Fibroblast of skin of back (primary cell): ENCODE measurements around the gene BDH2. TPM values are rescaled to one million over a fixed set of nuclear protein-coding genes. Genes with fewer than 3 reads are reported as not detected.
A peak's percentile ranks its signal among the peaks of the same experiment; 100 is the strongest.

Experiments
- DNase-seq: peaks from one replicate; pipeline ENCODE4 v3.0.0-alpha.2; 2013
- polyA plus RNA-seq, 2 experiments: library from polyadenylated mRNA; unstranded; fragments of 120-200 nt; gene quantifications; one replicate each; pipeline ENCODE4 v1.2.1, GENCODE V29; 2013; ENCODE audit not compliant: insufficient read length in 2 of 2

Gene BDH2
- 13.8 TPM for polyA plus RNA-seq (2013, experiment 1 of 2; ENCODE audit: insufficient read length)
- polyA plus RNA-seq (2013, experiment 2 of 2; ENCODE audit: insufficient read length): 15.3 TPM

DNA sequence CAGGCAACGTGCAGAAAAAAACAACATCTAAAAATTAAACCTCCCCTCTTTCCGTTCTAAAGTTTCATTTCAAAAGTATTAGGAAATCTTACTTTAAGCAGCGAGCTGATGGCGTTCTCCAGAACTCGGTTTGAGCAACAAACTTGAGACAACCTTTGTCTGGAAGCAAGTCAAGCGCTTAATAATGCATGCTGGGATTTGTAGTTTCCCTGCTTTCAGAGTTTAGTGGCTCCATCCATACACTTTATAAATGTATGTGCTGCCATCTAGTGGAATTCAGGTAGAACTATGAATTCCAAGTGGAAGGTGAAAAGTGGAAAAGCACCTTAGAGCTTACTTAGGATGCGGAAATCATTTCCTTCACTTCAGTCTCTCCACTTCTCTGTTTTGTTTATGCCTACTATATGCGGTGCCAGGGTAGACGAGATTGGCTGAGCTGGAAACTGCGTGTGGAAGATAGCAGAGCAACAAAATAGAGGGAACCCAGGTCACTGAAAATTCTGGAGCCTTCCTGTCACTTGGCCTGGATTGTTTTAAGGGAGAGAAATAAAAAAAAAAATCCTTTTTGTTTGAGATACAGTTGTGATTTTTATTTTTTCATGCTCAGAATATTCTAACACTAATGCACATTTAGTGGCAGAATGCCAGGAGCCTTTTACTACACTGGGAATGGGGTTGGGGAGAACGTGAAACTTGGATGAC, at the start of gene BDH2:
TSS of gene BDH2 (minus strand) at position 144 of the 702 bp plus-strand sequence. CDS start 3,580 bp downstream, outside the sequence.
- peak; percentile 91 for DNase-seq

DNA sequence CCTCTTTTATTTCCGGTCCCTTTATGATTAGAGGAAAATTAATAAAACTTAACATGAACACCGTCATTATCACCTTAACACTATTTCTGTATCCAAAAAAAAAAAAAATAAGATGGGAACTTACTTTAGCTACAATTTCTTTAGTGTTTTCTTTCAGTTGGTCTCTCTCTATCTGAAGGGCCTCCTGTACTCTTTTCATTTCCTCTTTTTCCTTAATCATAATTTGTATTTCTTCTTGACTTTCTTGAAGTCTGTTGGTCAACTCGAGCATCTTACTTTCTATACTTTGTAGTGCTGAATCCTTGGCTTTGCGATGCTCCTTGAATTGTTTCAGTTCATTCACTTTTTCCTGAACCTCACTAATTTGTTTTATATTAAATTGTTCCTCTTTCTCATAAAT, 45.3 kb upstream of the BDH2 start:
- DNase-seq: no peak

DNA sequence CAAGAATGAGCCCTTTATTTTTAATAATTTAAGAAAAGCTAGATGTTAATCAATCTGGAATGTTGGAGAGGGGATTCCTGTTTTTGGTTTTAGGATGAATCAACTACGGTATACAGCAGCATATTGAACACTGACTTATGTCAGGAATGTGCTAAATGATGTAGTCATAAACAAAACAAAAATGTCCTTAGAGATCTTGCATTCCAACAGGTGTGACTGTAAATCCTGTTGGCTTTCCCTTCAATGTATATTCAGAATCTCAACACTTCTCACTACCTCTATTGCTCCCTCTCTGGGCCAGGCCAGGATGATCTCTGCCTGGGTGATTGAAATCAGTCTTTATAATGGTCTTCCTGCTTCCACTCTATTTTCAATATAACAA, 37.8 kb upstream of the BDH2 start:
- DNase-seq: peak; percentile 52

DNA sequence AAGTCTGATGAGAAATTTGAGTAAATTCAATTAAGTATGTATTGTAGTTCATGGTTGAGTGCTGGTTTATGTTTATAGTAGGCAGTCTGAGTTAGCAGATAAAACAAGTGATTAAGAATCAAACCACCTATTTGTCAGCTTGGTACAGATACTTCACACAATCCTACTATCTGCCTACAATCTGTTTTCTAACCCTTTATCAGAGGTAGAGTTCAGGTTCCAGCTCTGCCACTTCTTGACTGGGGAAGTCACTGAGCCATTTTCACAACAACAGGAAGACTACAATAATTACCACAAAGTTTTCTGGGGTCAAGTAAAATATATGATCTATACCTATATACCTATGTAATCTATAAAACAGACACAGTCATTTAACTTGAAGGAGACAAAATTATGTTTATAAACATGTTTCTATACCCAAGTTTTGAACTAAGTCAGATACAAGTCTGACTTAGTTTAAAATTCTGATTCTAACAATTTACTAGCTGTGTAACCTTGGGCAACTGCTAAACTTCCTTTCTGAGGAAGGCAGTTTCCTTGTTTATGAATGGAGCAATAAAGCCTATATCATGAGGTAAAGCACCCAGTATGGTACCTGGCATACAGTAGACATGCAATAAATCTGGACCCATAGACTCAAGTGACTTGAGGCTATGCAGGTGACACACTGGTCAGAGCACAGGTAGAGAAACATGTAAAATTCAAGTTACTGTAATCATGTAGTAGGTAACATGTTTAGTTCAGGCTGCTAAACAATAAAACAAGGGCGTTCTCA, 37.2 kb upstream of the BDH2 start:
- no peak for DNase-seq

DNA sequence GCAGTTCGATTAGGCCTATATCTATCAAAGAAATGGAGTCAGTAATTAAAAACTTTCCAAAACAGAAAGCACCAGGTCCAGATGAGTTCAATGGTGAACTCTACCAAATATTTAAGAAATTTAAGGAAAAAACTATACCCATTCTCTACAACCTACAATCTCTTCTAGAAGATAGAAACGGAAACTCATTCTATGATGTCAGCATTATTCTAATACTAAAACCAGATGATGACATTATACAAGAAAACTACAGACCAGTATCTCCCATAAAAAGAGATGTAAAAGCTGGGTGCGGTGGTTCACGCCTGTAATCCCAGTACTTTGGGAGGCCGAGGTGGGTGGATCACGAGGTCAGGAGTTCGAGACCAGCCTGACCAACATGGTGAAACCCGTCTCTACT, 29.5 kb upstream of the BDH2 start:
- DNase-seq: no peak

DNA sequence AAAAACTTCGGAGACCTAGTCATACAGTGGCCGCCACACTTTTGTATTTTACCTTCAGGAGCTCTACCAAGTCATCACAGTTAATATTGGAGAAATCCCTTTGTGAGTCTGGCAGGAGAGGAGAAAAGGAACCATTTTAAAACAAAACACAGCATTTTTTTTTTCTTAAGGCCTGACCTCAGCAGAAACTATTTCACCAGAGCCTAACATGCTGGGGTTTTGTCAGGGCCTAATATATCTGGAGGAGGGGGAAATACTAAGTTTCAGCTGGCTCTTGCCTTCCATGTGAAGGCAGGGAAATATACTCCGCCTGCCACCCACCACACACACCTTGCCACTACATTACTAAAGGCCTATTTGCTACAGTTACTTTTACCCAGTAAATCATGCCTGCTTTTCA, 26.5 kb upstream of the BDH2 start:
- DNase-seq: no peak

DNA sequence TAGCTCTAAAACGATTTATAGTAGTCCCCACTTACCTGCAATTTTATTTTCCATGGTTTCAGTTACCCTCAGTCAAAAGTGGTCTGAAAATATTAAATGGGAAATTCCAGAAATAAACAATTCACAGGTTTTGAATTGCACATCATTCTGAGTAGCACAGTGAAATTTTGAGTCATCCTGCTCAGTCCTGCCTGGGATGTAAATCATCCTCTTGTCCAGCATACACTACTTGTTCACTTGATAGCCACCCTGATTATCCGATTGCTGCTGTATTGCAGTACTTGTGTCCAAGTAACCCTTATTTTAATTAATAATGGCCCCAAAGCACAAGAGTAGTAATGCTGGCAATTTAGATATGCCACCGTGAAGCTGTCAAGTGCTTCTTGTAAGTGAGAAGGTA, 23.5 kb upstream of the BDH2 start:
- no peak for DNase-seq

DNA sequence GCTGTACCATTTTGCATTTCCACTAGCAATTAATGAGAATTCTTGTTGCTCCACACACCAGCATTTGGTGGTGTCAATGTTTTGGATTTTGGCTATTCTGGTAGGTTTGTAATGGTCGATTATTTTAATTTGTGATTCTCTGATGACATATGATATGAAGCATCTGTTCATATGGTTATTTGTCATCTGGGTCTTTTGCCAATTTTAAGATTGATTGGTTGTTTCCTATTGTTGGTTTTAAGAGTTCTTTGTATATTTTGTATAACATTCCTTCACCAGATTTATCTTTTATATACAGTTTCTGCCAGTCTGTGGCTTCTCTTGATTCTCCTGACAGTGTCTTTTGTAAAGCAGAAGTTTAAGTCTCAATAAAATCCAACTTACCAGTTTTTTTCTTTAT, 18.5 kb upstream of the BDH2 start:
- DNase-seq: no peak

DNA sequence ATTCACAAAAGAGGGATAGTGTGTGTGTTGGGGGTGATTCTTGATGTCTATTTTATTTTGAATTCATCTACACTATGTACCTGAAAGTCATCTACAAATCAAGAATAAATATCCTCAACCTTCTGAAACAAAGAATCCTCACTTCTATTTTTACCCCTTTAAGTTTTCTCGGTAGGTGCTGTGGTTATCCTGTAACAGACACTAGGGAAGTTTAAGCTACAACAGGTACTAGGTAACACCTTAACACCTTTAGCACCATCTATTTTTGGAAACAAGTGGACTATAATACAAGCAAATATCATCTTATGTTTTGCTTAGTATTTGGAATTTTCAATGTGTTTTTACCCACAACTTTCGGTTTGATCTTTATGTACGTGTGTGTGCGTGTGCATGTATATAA, 12.0 kb upstream of the BDH2 start:
- DNase-seq: no peak

DNA sequence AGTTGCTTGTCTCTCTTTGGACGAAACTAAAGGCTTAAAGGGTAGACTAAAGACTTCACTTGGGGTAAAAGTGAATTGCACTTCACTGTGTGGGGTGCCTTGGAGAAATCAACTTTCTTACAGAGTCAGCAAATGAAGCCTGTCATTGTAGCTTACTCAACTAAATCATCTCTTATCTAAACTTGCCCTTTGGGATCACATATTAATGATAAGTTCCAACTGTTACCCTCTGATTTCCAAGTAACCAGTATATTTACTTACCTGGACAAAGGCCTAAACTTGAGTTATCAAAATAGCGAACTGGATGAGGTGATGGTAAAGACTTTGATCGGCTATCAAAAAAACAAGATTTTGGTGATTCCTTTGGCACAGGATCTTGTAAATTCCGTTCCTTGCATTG, 8.9 kb upstream of the BDH2 start:
- no peak for DNase-seq

DNA sequence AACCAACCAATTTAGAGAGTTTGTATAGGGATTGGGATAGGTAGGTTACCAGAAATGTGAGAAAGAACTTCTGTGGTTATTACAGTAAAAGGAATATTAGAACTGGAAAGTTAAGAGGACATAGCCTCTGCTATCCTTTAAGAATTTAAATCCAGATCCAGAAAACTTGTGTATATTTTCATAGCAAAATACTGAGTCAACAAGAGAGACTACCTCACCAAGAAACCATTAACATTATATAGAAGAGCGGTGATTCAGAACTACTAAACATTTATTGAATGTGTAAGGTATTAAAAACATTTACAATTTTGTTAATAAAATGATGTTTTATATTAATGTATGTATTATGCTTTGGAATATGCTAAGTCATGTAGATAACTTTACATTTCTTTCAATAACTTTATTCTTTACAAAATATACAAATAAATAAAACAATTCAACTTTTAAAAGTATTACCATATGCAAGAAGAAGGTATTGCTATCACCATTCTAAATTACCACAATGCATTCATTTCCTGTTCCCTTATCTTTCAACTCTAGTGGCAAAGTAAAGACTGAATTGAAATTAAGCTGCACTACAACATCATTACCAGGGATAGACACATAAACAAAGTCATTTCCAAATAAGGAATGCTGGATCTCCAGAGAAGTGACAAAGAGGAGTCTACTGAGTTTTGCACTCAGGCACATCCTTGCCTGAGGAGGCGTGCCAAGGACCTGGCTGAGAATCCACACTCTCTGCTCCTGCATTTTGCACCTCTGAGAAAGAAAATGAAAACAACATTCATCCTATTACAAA, 6.1 kb upstream of the BDH2 start:
- DNase-seq: peak; percentile 34

DNA sequence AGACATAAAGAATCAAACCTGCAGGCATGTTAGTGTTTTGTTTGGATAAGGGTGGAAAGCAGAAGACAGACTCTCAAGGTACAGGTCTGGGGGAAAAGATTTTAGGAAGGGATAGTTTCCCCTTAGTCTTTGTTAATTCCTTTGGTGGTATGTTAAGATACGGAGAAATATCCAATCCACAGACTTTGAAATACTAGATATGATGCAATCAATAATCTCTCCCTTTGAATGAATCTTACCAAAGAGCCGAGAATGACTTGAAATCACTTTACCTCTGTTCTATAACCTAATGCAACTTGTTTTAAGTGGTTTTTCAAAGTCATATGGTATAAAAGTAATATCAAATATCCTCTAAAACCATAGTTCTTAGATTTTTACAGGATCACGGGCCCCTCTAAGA, 5.3 kb upstream of the BDH2 start:
- DNase-seq: no peak

DNA sequence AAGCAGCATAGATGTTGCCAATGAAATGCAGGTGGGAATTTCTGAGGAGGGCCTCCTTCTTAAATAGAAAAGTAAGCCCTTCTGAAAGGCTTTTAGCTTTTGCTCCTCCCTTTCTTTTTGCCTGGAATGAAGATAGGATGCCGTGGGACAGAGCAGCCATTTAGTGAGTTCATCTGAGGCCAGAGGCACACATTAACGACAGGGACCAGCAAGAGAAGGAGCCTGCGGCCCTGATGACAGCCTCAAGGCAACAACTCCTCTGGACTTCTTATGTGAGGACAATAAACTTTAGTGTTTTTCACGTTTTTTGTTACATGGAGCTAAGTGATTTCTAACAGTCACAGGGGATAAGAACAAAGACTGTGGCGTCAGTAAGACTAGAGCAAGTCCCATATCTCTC, 1.1 kb upstream of the BDH2 start:
- DNase-seq: no peak

DNA sequence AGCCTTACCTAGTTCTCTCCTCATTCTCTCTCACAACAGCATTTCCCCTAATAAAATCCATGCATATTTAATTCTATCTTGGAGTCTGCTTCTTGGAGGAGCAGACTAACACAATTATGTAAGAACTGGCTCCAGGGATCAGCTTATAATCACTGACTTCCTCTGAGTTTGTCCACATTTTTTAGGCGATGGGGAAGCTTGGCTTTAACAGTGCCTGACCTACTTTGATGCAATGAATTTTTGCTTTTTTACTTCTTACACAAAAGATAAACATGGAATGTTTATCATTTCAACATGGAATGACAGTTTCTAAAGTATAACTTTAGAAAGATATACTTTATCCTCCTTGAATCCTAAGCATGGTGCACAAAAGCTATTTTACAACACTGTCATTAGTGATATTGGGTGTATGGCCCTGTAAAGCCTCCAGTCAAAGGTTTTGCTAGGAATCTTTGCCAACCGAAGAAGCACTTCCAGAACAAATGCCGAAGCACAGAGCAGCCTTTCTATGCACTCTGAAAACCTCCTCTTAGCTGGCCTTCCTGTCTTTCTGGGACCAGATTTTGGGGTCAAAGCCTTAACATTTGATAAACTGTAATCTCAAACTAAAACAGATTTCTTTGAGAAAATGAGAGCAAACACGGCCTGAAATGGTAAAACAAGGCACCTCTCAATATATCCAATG, 736 bp downstream of the BDH2 start:
- DNase-seq: no peak

DNA sequence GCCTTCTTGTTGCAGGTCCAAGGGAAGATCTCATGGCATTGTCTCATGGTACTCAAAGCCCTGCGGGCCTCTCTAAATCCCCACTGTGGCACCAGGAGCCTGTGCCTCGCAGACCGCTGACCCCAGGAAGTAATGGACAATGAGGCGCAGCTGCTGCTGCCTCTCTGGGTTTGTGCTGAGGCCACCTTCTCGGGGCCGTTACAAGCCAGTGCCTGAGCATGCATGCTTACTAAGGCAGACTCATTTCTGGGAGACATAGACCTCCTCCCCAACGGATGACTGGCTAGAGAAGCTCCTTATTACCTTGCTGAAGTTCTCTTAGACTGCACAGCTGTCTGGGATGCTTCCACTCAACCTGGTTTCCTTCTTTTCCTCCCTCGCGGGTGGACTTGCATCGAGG, 1.3 kb downstream of the BDH2 start:
- no peak for DNase-seq

DNA sequence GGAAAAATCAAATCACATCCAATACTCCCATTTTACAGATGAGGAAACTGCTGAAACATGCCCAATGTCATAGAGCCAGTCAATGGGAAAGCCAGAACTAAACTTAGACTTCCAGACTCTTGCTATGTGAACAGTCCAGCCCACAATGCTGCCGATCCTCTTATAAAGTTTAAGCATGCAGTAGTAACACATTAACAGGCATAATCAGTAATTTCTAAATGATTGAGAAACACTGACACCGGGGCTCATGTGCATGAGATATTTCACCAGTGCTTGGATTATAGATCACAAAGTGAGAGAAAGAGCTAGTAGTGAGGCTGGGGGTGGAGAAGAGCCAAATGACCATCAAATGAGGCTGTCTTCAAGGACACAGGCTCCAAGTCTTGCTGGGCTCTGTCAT, 2.5 kb downstream of the BDH2 start:
- DNase-seq: no peak

DNA sequence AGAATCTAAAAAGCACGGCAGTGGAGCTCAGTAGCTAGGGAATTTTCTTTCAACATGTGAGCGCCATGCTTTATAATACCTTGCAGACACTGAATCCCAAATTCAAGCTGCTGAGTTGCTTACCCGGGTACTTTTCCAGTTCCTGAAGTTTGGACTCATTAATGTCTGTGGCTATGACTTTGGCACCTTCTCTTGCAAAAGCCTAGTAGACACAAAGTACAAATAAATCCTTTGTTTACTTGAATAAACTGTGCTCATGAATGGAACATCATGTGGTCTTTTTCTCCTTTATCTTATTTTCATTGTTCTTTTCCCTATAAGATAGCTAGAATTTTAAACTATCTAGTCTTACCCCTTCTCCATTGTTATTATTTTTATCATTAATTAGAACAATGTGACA, 4.6 kb downstream of the BDH2 start:
- DNase-seq: no peak

DNA sequence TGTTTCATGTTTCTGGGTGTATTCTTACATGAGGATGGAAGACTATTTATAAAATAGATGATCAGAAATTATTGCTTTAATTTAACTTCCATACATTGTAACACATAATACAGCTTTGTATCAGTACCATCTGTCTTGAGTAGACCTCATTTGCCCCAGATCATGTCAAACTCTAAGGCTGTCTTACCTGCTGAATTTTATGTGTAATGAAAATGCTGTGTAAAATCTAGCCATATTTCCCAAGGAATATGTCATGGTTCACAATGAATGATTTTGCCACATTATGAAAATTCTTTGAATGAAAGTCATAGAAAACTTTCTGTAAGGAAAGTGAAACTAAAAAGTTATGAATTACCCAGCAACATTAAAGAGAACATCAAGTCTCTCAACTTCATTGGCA, 7.4 kb downstream of the BDH2 start:
- DNase-seq: no peak

DNA sequence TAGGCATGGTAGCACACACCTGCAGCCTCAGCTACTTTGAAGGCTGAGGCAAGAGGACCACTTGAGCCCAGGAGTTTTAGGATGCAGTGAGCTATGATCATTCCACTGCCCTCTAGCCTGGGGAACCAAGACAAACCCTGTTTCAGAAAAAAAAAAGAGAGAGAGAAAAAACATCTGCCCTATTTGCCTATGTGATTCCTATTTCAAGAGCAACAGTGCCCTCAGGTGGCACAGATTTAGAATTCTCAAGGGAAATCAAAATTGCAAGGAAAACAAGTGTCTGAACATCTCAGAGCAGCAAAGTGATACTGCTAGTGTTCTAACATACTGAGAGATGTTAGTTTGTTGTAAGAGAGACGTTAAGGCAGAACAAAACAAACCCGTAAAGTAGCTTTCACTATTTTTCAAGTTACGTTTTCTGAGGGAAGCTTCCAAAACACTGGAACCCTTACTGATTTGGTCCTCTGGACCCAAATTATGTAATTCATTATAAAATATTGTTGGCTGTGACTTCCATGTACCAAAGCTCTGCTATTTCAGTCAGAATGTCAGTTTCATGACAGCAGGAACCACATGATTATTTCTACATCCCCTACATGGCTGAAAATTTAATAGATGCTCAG, 7.9 kb downstream of the BDH2 start:
- peak; percentile 67 for DNase-seq

DNA sequence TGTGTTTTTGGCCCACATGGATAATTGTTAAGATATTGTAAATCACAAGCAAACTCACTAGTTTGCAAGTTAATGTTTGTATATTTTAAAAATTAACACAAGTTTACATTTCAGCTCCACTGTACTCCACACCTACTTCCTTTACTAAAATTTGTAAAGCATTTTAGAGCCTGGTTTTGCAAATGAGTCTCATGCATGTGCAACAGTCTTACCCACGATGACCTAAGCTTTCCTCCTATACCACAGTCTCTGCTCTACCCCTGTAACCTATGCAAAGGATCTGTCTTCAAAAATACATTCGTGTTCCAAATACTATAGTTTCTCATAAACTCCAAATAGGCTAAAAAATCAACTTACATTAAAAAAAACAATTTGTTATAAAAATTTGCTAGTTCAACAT, 10.2 kb downstream of the BDH2 start:
- DNase-seq: no peak

DNA sequence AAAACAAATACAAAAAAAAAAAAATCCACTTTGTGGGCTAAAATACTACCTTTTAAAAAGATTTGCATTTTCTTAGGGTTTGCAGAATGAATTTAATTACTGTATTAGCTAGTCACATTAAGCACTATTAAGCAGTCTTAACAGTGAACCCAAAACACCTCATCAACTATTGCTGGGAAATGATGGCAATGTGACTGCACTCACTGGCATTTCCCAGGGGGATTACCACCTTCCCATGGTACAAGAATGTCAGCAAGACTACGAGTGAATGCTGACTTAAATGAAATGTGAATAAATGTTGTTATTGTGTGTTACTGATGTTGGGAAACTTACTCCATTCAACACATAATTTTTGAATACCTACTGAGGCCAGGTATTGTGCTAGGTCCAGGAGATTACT, 13.1 kb downstream of the BDH2 start:
- DNase-seq: no peak

DNA sequence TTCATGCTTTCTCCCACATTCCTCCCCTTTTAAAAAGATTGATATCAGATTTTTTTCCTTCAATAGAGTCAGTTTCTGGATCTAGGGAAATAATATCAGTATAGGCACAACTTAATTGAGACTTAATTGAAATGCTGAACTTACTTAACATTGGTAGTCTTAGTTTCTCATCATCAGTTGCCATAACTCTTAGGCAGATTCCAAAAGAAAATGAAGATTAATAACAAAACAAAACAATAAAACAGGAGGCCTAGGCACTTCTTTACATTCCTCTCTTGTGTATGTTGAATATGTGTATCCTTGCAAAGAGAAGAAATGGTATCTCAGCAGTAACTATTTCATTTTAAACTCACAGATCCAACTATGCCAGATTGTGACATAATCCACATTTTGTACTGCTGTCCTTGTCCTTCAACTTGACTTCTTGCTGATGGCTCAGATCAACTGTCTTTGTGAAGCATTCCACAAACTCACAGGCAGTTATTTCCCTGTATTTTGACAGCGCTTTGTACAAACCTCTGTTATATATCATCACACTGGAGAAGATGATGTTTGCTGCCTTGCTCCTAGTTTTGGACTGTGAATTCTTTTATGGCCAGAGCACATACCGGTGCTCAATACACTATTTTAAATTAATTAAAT, 14.0 kb downstream of the BDH2 start:
- no peak for DNase-seq
